NCI-H1694 treated with DMSO at 0.1 percent for 48 hours (cell line): ENCODE measurements around the gene GADD45GIP1.
A peak's percentile ranks its signal among the peaks of the same experiment; 100 is the strongest.
"Not testable (repeated sequence)": the region's sequence is repeated elsewhere in the genome, so short reads cannot be mapped to it uniquely, and the experiment has no call there.

Source experiments
- DNase-seq: peaks from one replicate; lab custom pipeline; 2025; lab: John Stamatoyannopoulos, UW

The GADD45GIP1 gene

GRCh38 chr19:12957389-12957952 lies 448 bp upstream of the GADD45GIP1 start:
- DNase-seq, result not testable (repeated sequence)

GRCh38 chr19:12955996-12956395 lies 1.0 kb downstream of the GADD45GIP1 start:
- no peak for DNase-seq

GRCh38 chr19:12955575-12955974 lies 1.4 kb downstream of the GADD45GIP1 start:
- DNase-seq, result not testable (repeated sequence)

- DNase-seq, result no peak
These were observed 2.4 kb downstream of the GADD45GIP1 start for GRCh38 chr19:12954612-12954962.

GRCh38 chr19:12953799-12954611 lies 3.0 kb downstream of the GADD45GIP1 start:
- DNase-seq, result peak; percentile 83

GRCh38 chr19:12953138-12953798 lies 3.8 kb downstream of the GADD45GIP1 start:
- peak; percentile 74 for DNase-seq

GRCh38 chr19:12952488-12953137 lies 4.4 kb downstream of the GADD45GIP1 start:
- DNase-seq, result no peak

- not testable (repeated sequence) for DNase-seq
These were observed 5.0 kb downstream of the GADD45GIP1 start for GRCh38 chr19:12952050-12952449.

GRCh38 chr19:12949363-12950283 lies 7.4 kb downstream of the GADD45GIP1 start:
- DNase-seq, result no peak

- DNase-seq, result no peak
These were observed 8.2 kb downstream of the GADD45GIP1 start for GRCh38 chr19:12948612-12949362.

- DNase-seq, result no peak
These were observed 9.1 kb downstream of the GADD45GIP1 start for GRCh38 chr19:12947702-12948611.

GRCh38 chr19:12946731-12947496 lies 10.1 kb downstream of the GADD45GIP1 start:
- no peak for DNase-seq

GRCh38 chr19:12946092-12946721 lies 10.8 kb downstream of the GADD45GIP1 start:
- DNase-seq, result no peak

- DNase-seq, result peak; percentile 91
These were observed 11.4 kb downstream of the GADD45GIP1 start, which contains the start of gene RAD23A for GRCh38 chr19:12945479-12946091. TSS of gene RAD23A (plus strand) at chr19:12945862. CDS start at chr19:12945949, 87 bp downstream.

- no peak for DNase-seq
These were observed 12.8 kb downstream of the GADD45GIP1 start for GRCh38 chr19:12944104-12944674.

GRCh38 chr19:12943437-12944044 lies 13.5 kb downstream of the GADD45GIP1 start:
- DNase-seq, result no peak

- DNase-seq, result no peak
These were observed 16.1 kb downstream of the GADD45GIP1 start for GRCh38 chr19:12940897-12941296.
